ENCODE results near the gene ERO1A.

ERO1A gene

GRCh38 chr14:52596861-52597260 lies 98.5 kb downstream of the ERO1A start:
- no peaks in the 10 kb centered on the region for H3K36me3 ChIP-seq (ENCODE audit: control insufficient read depth, low read depth, low read length)

GRCh38 chr14:52596320-52596719 lies 99.0 kb downstream of the ERO1A start:
- H3K4me1 ChIP-seq (ENCODE audit: control insufficient read depth, low read depth, low read length), result no peaks in the 10 kb centered on the region

More at GRCh38 chr14:52596861-52597260, 98.5 kb downstream of the ERO1A start:
- Histone ChIP-seq H3K9ac (ENCODE audit: low read length) (no peak overlapping the region), H3K4me1 (ENCODE audit: control insufficient read depth, low read depth, low read length) (no peaks in the 10 kb centered on the region), H3K4me3 (ENCODE audit: low read length) (no peak overlapping the region), H3K27ac (ENCODE audit: low read length) (no peak overlapping the region), H3K9me3 (ENCODE audit: control insufficient read depth, low read depth, low read length) (no peaks in the 10 kb centered on the region), H3K27me3 (ENCODE audit: control insufficient read depth, insufficient read depth, low read length) (no peaks in the 10 kb centered on the region)

GRCh38 chr14:52590318-52590717 lies 105.0 kb downstream of the ERO1A start:
- H3K27me3 ChIP-seq (ENCODE audit: control insufficient read depth, insufficient read depth, low read length), result no peaks in the 10 kb centered on the region
- no peaks in the 10 kb centered on the region for H3K4me1 ChIP-seq (ENCODE audit: control insufficient read depth, low read depth, low read length)
- H3K27ac ChIP-seq (ENCODE audit: low read length), result no peak overlapping the region
- H3K4me3 ChIP-seq (ENCODE audit: low read length), result no peak overlapping the region
- no peak overlapping the region for H3K9ac ChIP-seq (ENCODE audit: low read length)
- H3K36me3 ChIP-seq (ENCODE audit: control insufficient read depth, low read depth, low read length), result no peaks in the 10 kb centered on the region
- no peaks in the 10 kb centered on the region for H3K9me3 ChIP-seq (ENCODE audit: control insufficient read depth, low read depth, low read length)

More at GRCh38 chr14:52596320-52596719, 99.0 kb downstream of the ERO1A start:
- no peak overlapping the region for H3K4me3 ChIP-seq (ENCODE audit: low read length)
- no peak overlapping the region for H3K9ac ChIP-seq (ENCODE audit: low read length)
- no peaks in the 10 kb centered on the region for H3K9me3 ChIP-seq (ENCODE audit: control insufficient read depth, low read depth, low read length)
- H3K36me3 ChIP-seq (ENCODE audit: control insufficient read depth, low read depth, low read length), result no peaks in the 10 kb centered on the region
- no peaks in the 10 kb centered on the region for H3K27me3 ChIP-seq (ENCODE audit: control insufficient read depth, insufficient read depth, low read length)
- H3K27ac ChIP-seq (ENCODE audit: low read length), result no peak overlapping the region
